DOHH2 (cell line): ENCODE results near the gene SFTPA1.
"Not testable (repeated sequence)": the region's sequence is repeated elsewhere in the genome, so short reads cannot be mapped to it uniquely, and the experiment has no call there.

Source experiments
- EZH2phosphoT487 ChIP-seq: fragments of 200-600 bp; sonication (generic); IDR thresholded peaks from 2 replicates; pipeline ENCODE4 v1.6.1; 2017; ENCODE audit warnings: borderline replicate concordance, mild to moderate bottlenecking, antibody characterized with exemption, low read length, moderate library complexity, mixed read lengths
- TF ChIP-seq, protein P1 (sequence below): fragments of 200-600 bp; sonication (generic); IDR thresholded peaks from one replicate; pipeline ENCODE4 v1.5.1; 2014; ENCODE audit warnings: antibody characterized with exemption, mild to moderate bottlenecking, low read depth, low read length; ENCODE audit not compliant: poor library complexity, severe bottlenecking

DNA sequence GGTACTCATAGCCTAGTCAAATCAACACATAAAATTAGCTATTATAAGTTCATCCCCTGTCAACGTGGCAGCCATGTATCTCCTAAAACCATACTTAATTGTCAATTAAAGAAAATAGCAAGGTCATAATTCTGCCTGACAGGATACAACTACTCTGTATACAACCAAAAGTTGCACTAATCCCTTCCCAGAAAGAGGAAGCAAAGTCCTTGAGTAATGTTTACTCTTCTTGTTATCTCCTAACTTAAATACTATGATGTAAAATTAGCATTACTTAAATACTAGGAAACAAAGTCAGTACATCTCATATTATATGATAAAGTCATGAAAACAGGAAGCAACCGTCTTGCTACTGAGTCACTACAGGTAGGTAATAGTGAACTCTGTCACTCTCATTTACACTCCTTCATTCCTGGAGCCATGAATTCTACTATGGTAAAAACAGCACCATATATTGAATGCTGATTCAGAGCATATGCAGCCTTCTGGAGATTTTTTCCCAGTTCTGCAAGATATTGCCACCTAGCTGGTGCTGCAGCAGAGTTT lies 26.0 kb downstream of the SFTPA1 start:
- TF ChIP-seq, protein P1, sequence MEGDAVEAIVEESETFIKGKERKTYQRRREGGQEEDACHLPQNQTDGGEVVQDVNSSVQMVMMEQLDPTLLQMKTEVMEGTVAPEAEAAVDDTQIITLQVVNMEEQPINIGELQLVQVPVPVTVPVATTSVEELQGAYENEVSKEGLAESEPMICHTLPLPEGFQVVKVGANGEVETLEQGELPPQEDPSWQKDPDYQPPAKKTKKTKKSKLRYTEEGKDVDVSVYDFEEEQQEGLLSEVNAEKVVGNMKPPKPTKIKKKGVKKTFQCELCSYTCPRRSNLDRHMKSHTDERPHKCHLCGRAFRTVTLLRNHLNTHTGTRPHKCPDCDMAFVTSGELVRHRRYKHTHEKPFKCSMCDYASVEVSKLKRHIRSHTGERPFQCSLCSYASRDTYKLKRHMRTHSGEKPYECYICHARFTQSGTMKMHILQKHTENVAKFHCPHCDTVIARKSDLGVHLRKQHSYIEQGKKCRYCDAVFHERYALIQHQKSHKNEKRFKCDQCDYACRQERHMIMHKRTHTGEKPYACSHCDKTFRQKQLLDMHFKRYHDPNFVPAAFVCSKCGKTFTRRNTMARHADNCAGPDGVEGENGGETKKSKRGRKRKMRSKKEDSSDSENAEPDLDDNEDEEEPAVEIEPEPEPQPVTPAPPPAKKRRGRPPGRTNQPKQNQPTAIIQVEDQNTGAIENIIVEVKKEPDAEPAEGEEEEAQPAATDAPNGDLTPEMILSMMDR, result not testable (repeated sequence)
- TF ChIP-seq EZH2phosphoT487, result not testable (repeated sequence)
